Measurements from ENCODE around the gene CNTNAP4. TPM values are rescaled to one million over a fixed set of nuclear protein-coding genes. Genes with fewer than 3 reads are reported as not detected.

Gene CNTNAP4
- total RNA-seq, 4 donors from 2014 or later: 0.09 TPM; not detected in 3

DNA sequence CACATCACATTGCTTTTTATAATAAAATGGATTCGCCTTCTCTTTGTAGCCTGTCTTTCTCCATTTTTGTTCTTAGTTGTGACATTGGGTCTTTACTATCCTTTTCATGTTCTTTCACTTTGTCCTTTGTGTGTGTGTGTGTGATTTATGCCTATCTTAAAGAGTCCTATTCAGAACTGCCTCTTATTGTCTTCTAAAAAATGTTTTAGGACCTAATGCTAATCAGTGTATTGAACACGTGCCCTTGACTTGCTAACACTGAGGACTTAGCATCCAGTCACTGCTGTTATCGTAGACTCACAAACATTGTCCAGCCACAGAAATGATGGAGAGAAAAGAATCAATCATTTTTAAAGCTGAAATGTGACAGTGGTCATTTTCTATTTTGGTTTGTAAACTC, 251.9 kb downstream of the CNTNAP4 start:
- H3K4me1 ChIP-seq: no peaks in the 10 kb centered on the region
- H3K4me3 ChIP-seq: no peak overlapping the region
- TF ChIP-seq CTCF (IDR thresholded peaks at IDR 0.05 in 4 of 5, conservative IDR thresholded peaks at IDR 0.05 in 1 of 5) (no peak), POLR2A (IDR thresholded peaks at IDR 0.05) (no peak)
- no peak overlapping the region for H3K27ac ChIP-seq
- intact Hi-C loops (cut with DNase I; ENCODE audit: low total_unique reads) (no loop called here), in situ Hi-C loops (cut with MboI; ENCODE audit: low sequenced_read_pairs in 4 of 4) (no loop called here)
- no peaks in the 10 kb centered on the region for H3K27me3 ChIP-seq
- DNase-seq (no peak), ATAC-seq (no peak)
- no peaks in the 10 kb centered on the region for H3K36me3 ChIP-seq
- no peaks in the 10 kb centered on the region for H3K9me3 ChIP-seq

DNA sequence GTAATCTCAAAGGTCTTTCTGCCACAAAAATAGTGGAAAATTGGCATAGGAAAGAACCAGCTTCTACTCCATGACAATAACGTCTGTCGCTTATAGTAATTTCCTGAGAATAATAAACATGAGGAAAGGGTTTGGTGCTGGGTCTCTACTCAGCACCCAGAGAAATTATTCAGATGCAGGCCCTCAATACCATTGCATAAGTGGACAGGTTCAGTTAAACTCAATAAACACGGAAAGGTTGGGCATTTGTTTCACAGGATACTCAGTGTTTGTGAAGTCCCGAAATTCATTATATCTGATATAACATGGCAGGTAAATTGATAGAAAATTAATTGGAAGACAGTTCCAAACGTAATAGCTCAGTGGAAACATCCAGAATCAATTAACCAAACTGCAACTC, 254.0 kb downstream of the CNTNAP4 start:
- in situ Hi-C loops (cut with MboI; ENCODE audit: low sequenced_read_pairs in 4 of 4): no loop called here
- H3K27ac ChIP-seq: no peak overlapping the region
- DNase-seq: no peak
- no peak overlapping the region for H3K4me3 ChIP-seq
- no peaks in the 10 kb centered on the region for H3K36me3 ChIP-seq
- TF ChIP-seq POLR2A (IDR thresholded peaks at IDR 0.05) (no peak), CTCF (IDR thresholded peaks at IDR 0.05 in 4 of 5, conservative IDR thresholded peaks at IDR 0.05 in 1 of 5) (no peak)
- no peaks in the 10 kb centered on the region for H3K27me3 ChIP-seq
- no peaks in the 10 kb centered on the region for H3K4me1 ChIP-seq
- H3K9me3 ChIP-seq: no peaks in the 10 kb centered on the region
- no peak for ATAC-seq
- intact Hi-C loops (cut with DNase I; ENCODE audit: low total_unique reads): no loop called here

- intact Hi-C loops (cut with DNase I; ENCODE audit: low total_unique reads): no loop called here
Observed at GRCh38 chr16:76532188-76532973, 255.2 kb downstream of the CNTNAP4 start.

GRCh38 chr16:76539609-76540008, 262.4 kb downstream of the CNTNAP4 start:
- DNase-seq (no peak), ATAC-seq (no peak)
- in situ Hi-C loops (cut with MboI; ENCODE audit: low sequenced_read_pairs in 4 of 4): no loop called here
- H3K27ac ChIP-seq: no peak overlapping the region
- no peaks in the 10 kb centered on the region for H3K9me3 ChIP-seq
- no peaks in the 10 kb centered on the region for H3K4me1 ChIP-seq
- no peak overlapping the region for H3K4me3 ChIP-seq
- H3K36me3 ChIP-seq: no peaks in the 10 kb centered on the region
- intact Hi-C loops (cut with DNase I; ENCODE audit: low total_unique reads): no loop called here
- no peaks in the 10 kb centered on the region for H3K27me3 ChIP-seq
- no peak for TF ChIP-seq CTCF (IDR thresholded peaks at IDR 0.05 in 4 of 5, conservative IDR thresholded peaks at IDR 0.05 in 1 of 5)
- TF ChIP-seq POLR2A (IDR thresholded peaks at IDR 0.05): no peak

More at GRCh38 chr16:76532188-76532973, 255.2 kb downstream of the CNTNAP4 start:
- H3K36me3 ChIP-seq: no peaks in the 10 kb centered on the region
- no peak overlapping the region for H3K27ac ChIP-seq
- no peak for ATAC-seq
- H3K4me1 ChIP-seq: no peaks in the 10 kb centered on the region
- no peak for TF ChIP-seq POLR2A (IDR thresholded peaks at IDR 0.05)
- TF ChIP-seq CTCF (IDR thresholded peaks at IDR 0.05 in 4 of 5, conservative IDR thresholded peaks at IDR 0.05 in 1 of 5): no peak
- no peaks in the 10 kb centered on the region for H3K27me3 ChIP-seq
- in situ Hi-C loops (cut with MboI; ENCODE audit: low sequenced_read_pairs in 4 of 4): no loop called here
- no peak for DNase-seq
- no peaks in the 10 kb centered on the region for H3K9me3 ChIP-seq
- no peak overlapping the region for H3K4me3 ChIP-seq

Data from gastrocnemius medialis (tissue), 4 donors.